ENCODE measurements around the gene PARD3.

Gene PARD3

DNA sequence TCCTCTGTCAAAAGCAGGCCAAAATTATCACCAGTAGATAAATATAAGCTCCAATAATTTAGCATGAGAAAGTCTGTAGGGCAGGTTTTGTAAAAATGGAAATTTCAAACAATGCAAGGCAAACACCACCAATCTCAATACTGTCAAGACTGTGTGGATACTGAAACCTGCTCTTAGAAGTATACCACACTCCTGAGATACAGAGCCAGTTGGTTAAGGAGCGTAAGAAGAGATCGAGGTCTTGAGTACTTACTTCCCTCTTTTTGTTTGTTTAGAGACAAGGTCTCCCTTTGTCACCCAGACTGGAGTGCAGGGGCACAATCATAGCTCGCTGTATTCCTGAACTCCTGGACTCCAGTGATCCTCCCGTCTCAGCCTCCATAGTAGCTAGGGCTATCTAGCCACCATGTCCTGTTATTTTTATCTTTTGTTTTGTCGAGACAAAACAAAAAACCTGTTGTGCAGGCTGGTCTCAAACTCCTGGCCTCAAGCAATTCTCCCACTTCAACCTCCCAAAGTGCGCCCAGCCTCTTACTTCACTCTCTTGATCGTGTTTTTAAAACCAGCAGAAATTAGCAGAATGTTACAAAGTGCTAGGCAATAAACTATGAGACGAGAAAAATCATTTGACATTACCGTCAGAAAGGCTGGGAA lies 205.7 kb downstream of the PARD3 start:
- no peak for FAIRE-seq

- FAIRE-seq = no peak
These were observed 207.2 kb downstream of the PARD3 start for GRCh38 chr10:34607894-34608293.

DNA sequence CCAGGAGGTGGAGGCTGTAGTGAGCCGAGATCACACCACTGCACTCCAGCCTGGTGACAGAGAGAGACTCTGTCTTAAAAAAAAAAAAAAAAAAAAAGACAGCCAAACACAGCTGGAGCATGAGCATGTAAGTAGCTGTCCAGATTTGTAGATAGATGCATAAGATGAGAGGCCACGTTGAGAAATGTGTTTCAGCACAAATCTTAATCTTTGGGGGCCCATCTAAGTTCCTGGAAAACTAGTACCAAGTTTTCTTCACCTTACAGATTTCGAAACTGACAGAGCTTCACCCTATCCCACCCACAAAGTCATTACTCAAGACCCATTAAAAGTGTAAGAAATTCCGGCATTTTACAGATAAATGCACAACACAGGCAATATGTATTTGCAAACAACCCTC lies 208.2 kb downstream of the PARD3 start:
- FAIRE-seq = no peak

- FAIRE-seq = no peak
These were observed 212.6 kb downstream of the PARD3 start for GRCh38 chr10:34602478-34602877.

DNA sequence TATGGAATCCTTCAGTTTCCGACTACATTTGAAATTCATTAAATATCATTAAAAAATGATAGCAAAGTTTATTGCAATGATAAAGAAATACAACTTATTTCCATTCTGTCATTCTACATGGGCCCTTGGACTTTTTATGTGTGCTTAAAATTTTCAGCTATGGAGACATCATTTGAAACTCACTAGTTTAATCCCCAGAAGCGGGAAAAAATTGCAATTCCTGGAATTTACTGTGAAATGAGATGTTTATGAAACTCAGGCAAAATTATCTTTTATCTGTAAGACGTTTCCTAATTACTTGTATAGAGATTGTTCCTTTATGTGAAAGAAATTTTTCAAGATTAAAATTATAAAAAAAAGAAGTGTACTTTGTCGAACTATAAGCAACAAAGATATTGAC lies 213.4 kb downstream of the PARD3 start:
- FAIRE-seq = no peak

- FAIRE-seq = peak; percentile 85
These were observed 215.9 kb downstream of the PARD3 start for GRCh38 chr10:34599026-34599795.

DNA sequence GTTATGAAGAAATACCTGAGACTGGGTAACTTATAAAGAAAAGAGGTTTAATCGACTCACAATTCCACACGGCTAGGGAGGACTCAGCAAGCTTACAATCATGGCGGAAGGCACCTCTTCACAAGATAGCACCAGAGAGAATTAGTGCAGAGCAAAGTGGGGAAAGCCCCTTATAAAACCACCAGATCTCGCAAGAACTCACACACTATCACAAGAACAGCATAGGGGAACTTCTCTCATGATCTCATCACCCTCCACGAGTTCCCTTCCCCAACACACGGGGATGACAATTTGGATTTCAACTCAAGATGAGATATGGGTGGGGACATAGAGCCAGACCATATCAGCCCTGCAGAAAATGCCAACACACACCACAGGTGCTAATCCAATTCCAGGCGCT lies 218.7 kb downstream of the PARD3 start:
- no peak for FAIRE-seq

GRCh38 chr10:34593930-34594329 lies 221.2 kb downstream of the PARD3 start:
- no peak for FAIRE-seq

- no peak for FAIRE-seq
These were observed 221.7 kb downstream of the PARD3 start for GRCh38 chr10:34593374-34593890.

- FAIRE-seq = no peak
These were observed 224.3 kb downstream of the PARD3 start for GRCh38 chr10:34590793-34591192.

DNA sequence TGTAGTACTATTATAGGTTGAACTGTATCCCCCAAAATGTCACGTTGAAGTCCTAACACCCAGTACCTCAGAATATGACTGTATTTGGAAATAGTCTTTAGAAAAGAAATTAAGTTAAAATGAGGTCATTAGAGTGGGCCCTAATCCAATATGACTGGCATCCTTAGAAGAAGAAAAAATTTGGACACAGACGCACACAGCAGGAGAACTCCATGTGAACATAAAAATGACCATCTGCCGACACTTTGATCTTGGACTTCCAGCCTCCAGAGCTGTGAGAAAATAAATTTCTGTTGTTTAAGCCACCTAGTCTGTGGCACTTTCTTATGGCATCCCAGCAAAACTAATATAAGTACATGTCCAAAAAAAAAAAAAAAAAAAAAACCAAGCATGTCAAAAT lies 225.8 kb downstream of the PARD3 start:
- FAIRE-seq = no peak

GRCh38 chr10:34587680-34588019 lies 227.4 kb downstream of the PARD3 start:
- FAIRE-seq = no peak

- FAIRE-seq = no peak
These were observed 228.0 kb downstream of the PARD3 start for GRCh38 chr10:34587002-34587679.

- no peak for FAIRE-seq
These were observed 229.5 kb downstream of the PARD3 start for GRCh38 chr10:34585422-34586112.

GRCh38 chr10:34584164-34584563 lies 230.9 kb downstream of the PARD3 start:
- FAIRE-seq = no peak

- no peak for FAIRE-seq
These were observed 233.1 kb downstream of the PARD3 start for GRCh38 chr10:34581801-34582532.

- FAIRE-seq = no peak
These were observed 234.5 kb downstream of the PARD3 start for GRCh38 chr10:34580643-34581042.

GRCh38 chr10:34580214-34580613 lies 234.9 kb downstream of the PARD3 start:
- FAIRE-seq = no peak

GRCh38 chr10:34578468-34578867 lies 236.6 kb downstream of the PARD3 start:
- no peak for FAIRE-seq

- FAIRE-seq = no peak
These were observed 238.3 kb downstream of the PARD3 start for GRCh38 chr10:34576797-34577196.

GRCh38 chr10:34575882-34576281 lies 239.2 kb downstream of the PARD3 start:
- FAIRE-seq = no peak

- no peak for FAIRE-seq
These were observed 240.7 kb downstream of the PARD3 start for GRCh38 chr10:34574353-34574934.
